Loucy (cell line): Measurements from ENCODE around the gene SKOR1.
A peak's percentile ranks its signal among the peaks of the same experiment; 100 is the strongest.

ENCODE experiments used
- H2AFZ ChIP-seq: fragments of 200-600 bp; sonication (generic); 2 replicates; pipeline ENCODE4 v1.6.0; 2016; ENCODE audit warnings: antibody characterized with exemption, mild to moderate bottlenecking, low read length, moderate library complexity
- H3F3A ChIP-seq: fragments of 200-600 bp; 2 replicates; pipeline ENCODE4 v1.6.0; 2016; ENCODE audit warnings: antibody characterized with exemption, low read depth, mild to moderate bottlenecking
- H3K27me3 ChIP-seq: fragments of 200-600 bp; sonication (generic); 2 replicates; pipeline ENCODE4 v1.6.1; 2014; ENCODE audit warnings: low read length, mild to moderate bottlenecking; ENCODE audit not compliant: insufficient read depth, poor library complexity, severe bottlenecking
- H3K36me3 ChIP-seq: fragments of 200-600 bp; sonication (generic); 2 replicates; pipeline ENCODE4 v1.6.1; 2016; ENCODE audit warnings: low read length; ENCODE audit not compliant: insufficient read depth
- H3K4me1 ChIP-seq: fragments of 200-600 bp; sonication (generic); 2 replicates; pipeline ENCODE4 v1.5.1; 2014; ENCODE audit warnings: low read length, mild to moderate bottlenecking; ENCODE audit not compliant: insufficient read depth, poor library complexity, severe bottlenecking
- H3K4me2 ChIP-seq: fragments of 200-600 bp; sonication (generic); 2 replicates; pipeline ENCODE4 v1.6.0; 2014; ENCODE audit warnings: antibody characterized with exemption, low read length, low read depth, mild to moderate bottlenecking; ENCODE audit not compliant: poor library complexity, severe bottlenecking
- H3K4me3 ChIP-seq: fragments of 200-600 bp; sonication (generic); 2 replicates; pipeline ENCODE4 v1.5.1; 2014; ENCODE audit warnings: low read length, mild to moderate bottlenecking, mixed read lengths; ENCODE audit not compliant: poor library complexity, severe bottlenecking
- H3K79me2 ChIP-seq: fragments of 200-600 bp; sonication (generic); 2 replicates; pipeline ENCODE4 v1.6.1; 2014; ENCODE audit warnings: low read length; ENCODE audit not compliant: insufficient read depth
- H3K9ac ChIP-seq: fragments of 200-600 bp; sonication (generic); 2 replicates; pipeline ENCODE4 v1.6.0; 2014; ENCODE audit warnings: mild to moderate bottlenecking, low read depth, low read length, moderate library complexity; ENCODE audit not compliant: poor library complexity, severe bottlenecking
- H3K9me2 ChIP-seq: fragments of 200-600 bp; sonication (generic); replicated peaks from 2 replicates; pipeline ENCODE4 v1.6.1; 2016; ENCODE audit warnings: low read depth, low read length, mixed read lengths
- H3K9me3 ChIP-seq: fragments of 200-600 bp; sonication (generic); 2 replicates; pipeline ENCODE4 v1.6.1; 2014; ENCODE audit warnings: mild to moderate bottlenecking, antibody characterized with exemption, low read length, low read depth; ENCODE audit not compliant: insufficient read depth
- H4K20me1 ChIP-seq: fragments of 200-600 bp; sonication (generic); 2 replicates; pipeline ENCODE4 v1.6.0; 2014; ENCODE audit warnings: antibody characterized with exemption, low read length, mild to moderate bottlenecking; ENCODE audit not compliant: insufficient read depth, poor library complexity, severe bottlenecking
- CTCF ChIP-seq: fragments of 200-600 bp; sonication (generic); conservative IDR thresholded peaks from 2 replicates; pipeline ENCODE4 v1.5.1; 2014; ENCODE audit warnings: mild to moderate bottlenecking, antibody characterized with exemption, low read length
- EZH2phosphoT487 ChIP-seq: fragments of 200-600 bp; IDR thresholded peaks from 2 replicates; pipeline ENCODE4 v1.6.1; 2018; ENCODE audit warnings: antibody characterized with exemption, mild to moderate bottlenecking, moderate library complexity, borderline replicate concordance

SKOR1 gene

GRCh38 chr15:67836134-67836455, 10.8 kb downstream of the SKOR1 start:
- Histone ChIP-seq H3K4me2 (peak overlapping the region; percentile 75), H3K27me3 (no peaks in the 10 kb centered on the region), H3K9ac (peak overlapping the region; percentile 77), H3K4me1 (peaks cover 36% of the 10 kb centered on the region), H2AFZ (peak overlapping the region; percentile 70), H4K20me1 (no peaks in the 10 kb centered on the region), H3F3A (no peaks in the 10 kb centered on the region; the same call in 1 of the 2 replicates), H3K9me3 (no peaks in the 10 kb centered on the region), H3K79me2 (no peaks in the 10 kb centered on the region), H3K36me3 (no peaks in the 10 kb centered on the region), H3K4me3 (peak overlapping the region; percentile 78), H3K9me2 (no peaks in the 10 kb centered on the region)
- no peak for TF ChIP-seq CTCF
- TF ChIP-seq EZH2phosphoT487 = no peak

GRCh38 chr15:67836477-67836876, 11.2 kb downstream of the SKOR1 start:
- peak overlapping the region; percentile 77 for H3K9ac ChIP-seq
- no peaks in the 10 kb centered on the region for H3K9me2 ChIP-seq
- H3F3A ChIP-seq = no peaks in the 10 kb centered on the region; the same call in 1 of the 2 replicates
- H3K9me3 ChIP-seq = no peaks in the 10 kb centered on the region
- TF ChIP-seq EZH2phosphoT487 (no peak), CTCF (peak; percentile 93)
- no peak overlapping the region for H2AFZ ChIP-seq
- no peaks in the 10 kb centered on the region for H3K79me2 ChIP-seq
- H4K20me1 ChIP-seq = no peaks in the 10 kb centered on the region
- H3K4me1 ChIP-seq = peaks cover 35% of the 10 kb centered on the region
- peak overlapping the region; percentile 75 for H3K4me2 ChIP-seq
- no peaks in the 10 kb centered on the region for H3K27me3 ChIP-seq
- no peaks in the 10 kb centered on the region for H3K36me3 ChIP-seq
- H3K4me3 ChIP-seq = peak overlapping the region; percentile 78

- Histone ChIP-seq H4K20me1 (no peaks in the 10 kb centered on the region), H3K4me3 (peak overlapping the region; percentile 78), H3K9ac (peak overlapping the region; percentile 77), H3K36me3 (no peaks in the 10 kb centered on the region), H3K9me3 (no peaks in the 10 kb centered on the region), H3K9me2 (no peaks in the 10 kb centered on the region), H3K4me2 (peak overlapping the region; percentile 75), H3K27me3 (no peaks in the 10 kb centered on the region), H3F3A (no peaks in the 10 kb centered on the region; the same call in 1 of the 2 replicates), H2AFZ (no peak overlapping the region), H3K4me1 (peaks cover 33% of the 10 kb centered on the region), H3K79me2 (no peaks in the 10 kb centered on the region)
- TF ChIP-seq EZH2phosphoT487 = no peak
- no peak for TF ChIP-seq CTCF
These were observed 11.6 kb downstream of the SKOR1 start for GRCh38 chr15:67836955-67837354.
